SHP77 treated with DMSO at 0.1 percent for 48 hours (cell line): ENCODE data around the gene COL5A1.

Experiments used
- DNase-seq: peaks from one replicate; lab custom pipeline; 2025; lab: John Stamatoyannopoulos, UW

The COL5A1 gene

GRCh38 chr9:134770972-134771971, 129.7 kb downstream of the COL5A1 start:
- DNase-seq: no peak

GRCh38 chr9:134772331-134772730, 130.7 kb downstream of the COL5A1 start:
- no peak for DNase-seq

GRCh38 chr9:134773842-134774241, 132.2 kb downstream of the COL5A1 start:
- DNase-seq: no peak

GRCh38 chr9:134774410-134774809, 132.8 kb downstream of the COL5A1 start:
- DNase-seq: no peak

GRCh38 chr9:134775081-134775951, 133.7 kb downstream of the COL5A1 start:
- no peak for DNase-seq

- DNase-seq: no peak
Measured at GRCh38 chr9:134776080-134776796, 134.6 kb downstream of the COL5A1 start.

GRCh38 chr9:134777153-134777552, 135.6 kb downstream of the COL5A1 start:
- DNase-seq: no peak

GRCh38 chr9:134778156-134778555, 136.6 kb downstream of the COL5A1 start:
- no peak for DNase-seq

GRCh38 chr9:134778841-134779411, 137.3 kb downstream of the COL5A1 start:
- DNase-seq: no peak

- no peak for DNase-seq
Measured at GRCh38 chr9:134779640-134780039, 138.0 kb downstream of the COL5A1 start.

- no peak for DNase-seq
Measured at GRCh38 chr9:134781591-134782302, 140.1 kb downstream of the COL5A1 start.

GRCh38 chr9:134782921-134783698, 141.5 kb downstream of the COL5A1 start:
- no peak for DNase-seq

- no peak for DNase-seq
Measured at GRCh38 chr9:134783699-134784039, 142.1 kb downstream of the COL5A1 start.

- DNase-seq: no peak
Measured at GRCh38 chr9:134784577-134785305, 143.1 kb downstream of the COL5A1 start.

- no peak for DNase-seq
Measured at GRCh38 chr9:134785325-134786108, 143.9 kb downstream of the COL5A1 start.

- no peak for DNase-seq
Measured at GRCh38 chr9:134787601-134788531, 146.3 kb downstream of the COL5A1 start.

GRCh38 chr9:134789168-134789567, 147.6 kb downstream of the COL5A1 start:
- DNase-seq: no peak

- no peak for DNase-seq
Measured at GRCh38 chr9:134791009-134791408, 149.4 kb downstream of the COL5A1 start.
